ENCODE measurements around the gene NMT1. TPM values are rescaled to one million over a fixed set of nuclear protein-coding genes. Genes with fewer than 3 reads are reported as not detected.

Gene NMT1
- total and polyA plus RNA-seq, 2 of the 13 experiments (the other 11 are each of a cell fraction or from before 2014, with no cell fraction given): 75.7 to 142 TPM

DNA sequence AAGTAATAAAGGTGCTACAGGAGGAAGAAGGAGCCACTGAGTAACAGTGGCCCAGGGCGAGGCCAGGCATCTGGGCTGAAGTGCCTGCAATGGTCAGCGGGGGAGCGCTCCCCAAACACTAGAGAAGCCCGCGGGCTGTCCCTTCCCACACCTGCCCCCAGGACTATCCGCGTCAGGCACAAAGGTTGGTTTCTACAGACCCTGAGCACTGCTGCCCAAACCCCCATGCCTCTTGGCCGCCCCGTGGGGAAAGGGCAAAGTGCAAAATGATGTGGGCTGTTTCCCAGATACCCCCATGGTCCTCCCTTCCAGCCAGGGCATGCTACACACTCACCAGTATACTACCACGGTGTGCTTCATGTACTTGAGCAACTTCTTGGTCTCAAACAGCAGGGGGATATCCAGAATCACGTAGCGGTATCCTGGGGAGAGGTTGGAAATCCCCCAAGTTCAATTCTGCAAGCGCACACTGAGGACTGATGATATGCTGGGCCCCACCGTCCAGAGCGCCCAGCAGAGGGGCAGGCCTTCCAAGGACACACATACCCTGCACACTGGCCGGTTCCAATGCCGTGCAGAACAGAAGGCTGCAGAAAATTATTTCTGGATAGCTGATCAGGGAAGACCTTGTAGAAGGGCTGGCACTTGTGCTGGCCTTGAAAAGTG is 31.2 kb upstream of the NMT1 start (continued):
- TF ChIP-seq ZNF451 (CRISPR knock-in tag; IDR thresholded peaks at IDR 0.05) (no peak), MAF1 (CRISPR knock-in tag; IDR thresholded peaks at IDR 0.05; ENCODE audit: borderline replicate concordance) (no peak), ZMYM2 (CRISPR knock-in tag; IDR thresholded peaks at IDR 0.05) (0 out of 2 replicates have a peak, but pooled peaks have one; percentile 7), ZNF556 (CRISPR knock-in tag; IDR thresholded peaks at IDR 0.05; ENCODE audit: borderline replicate concordance) (no peak)
- TF ChIP-seq, protein P1, sequence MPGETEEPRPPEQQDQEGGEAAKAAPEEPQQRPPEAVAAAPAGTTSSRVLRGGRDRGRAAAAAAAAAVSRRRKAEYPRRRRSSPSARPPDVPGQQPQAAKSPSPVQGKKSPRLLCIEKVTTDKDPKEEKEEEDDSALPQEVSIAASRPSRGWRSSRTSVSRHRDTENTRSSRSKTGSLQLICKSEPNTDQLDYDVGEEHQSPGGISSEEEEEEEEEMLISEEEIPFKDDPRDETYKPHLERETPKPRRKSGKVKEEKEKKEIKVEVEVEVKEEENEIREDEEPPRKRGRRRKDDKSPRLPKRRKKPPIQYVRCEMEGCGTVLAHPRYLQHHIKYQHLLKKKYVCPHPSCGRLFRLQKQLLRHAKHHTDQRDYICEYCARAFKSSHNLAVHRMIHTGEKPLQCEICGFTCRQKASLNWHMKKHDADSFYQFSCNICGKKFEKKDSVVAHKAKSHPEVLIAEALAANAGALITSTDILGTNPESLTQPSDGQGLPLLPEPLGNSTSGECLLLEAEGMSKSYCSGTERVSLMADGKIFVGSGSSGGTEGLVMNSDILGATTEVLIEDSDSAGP (CRISPR knock-in tag; IDR thresholded peaks at IDR 0.05; ENCODE audit: borderline replicate concordance): peak; percentile 30; the same call in 1 of the 2 replicates

DNA sequence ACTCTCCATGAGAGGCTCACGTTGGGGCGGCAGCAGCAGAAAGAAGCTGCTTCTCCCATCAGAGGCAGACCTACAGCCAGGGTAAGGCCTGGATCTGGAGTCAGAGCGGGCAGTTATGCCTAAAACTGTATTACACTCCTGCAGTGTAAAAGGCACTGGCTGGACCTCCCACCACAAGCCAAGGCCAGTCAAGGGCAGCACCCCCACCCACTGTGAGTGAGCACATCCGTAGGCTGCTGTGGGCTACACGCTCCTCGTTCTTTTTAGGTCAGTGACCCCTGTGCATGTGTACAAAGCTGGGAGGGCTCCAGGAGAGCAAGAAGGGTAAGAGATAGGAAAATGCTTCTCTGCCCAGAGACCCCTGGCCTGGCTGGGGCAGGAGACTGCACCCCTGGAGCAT is 30.4 kb upstream of the NMT1 start:
- no peaks in the 10 kb centered on the region for H3K79me2 ChIP-seq (ENCODE audit: insufficient read depth, low read length)
- FAIRE-seq: peak; percentile 87
- H3K4me2 ChIP-seq (ENCODE audit: low read depth, low read length): peak overlapping the region; percentile 16
- 46% methylated on average over 4 of the region's 6 CpGs for WGBS (ENCODE audit: low lambda C conversion rate)
- H3K27me3 ChIP-seq (ENCODE audit: control insufficient read depth in 1 of 2, insufficient read depth in 2 of 2, low read length in 2 of 2): no peaks in the 10 kb centered on the region
- peak overlapping the region; percentile 55 for H3K27ac ChIP-seq (ENCODE audit: extremely low read length, insufficient read depth, low read length)
- peak; percentile 61 for DNase-seq (ENCODE audit: low spot score)
- peaks cover 31% of the 10 kb centered on the region for H3K4me1 ChIP-seq (ENCODE audit: insufficient read depth, low read length)
- ATAC-seq: peak; percentile 90
- in situ Hi-C loops (cut with HindIII; ENCODE audit: extremely low pct_ligation_motif_present, low pct_unique_long_range_greater_than_20kb): no loop called here
- intact Hi-C loops (cut with micrococcal nuclease; ENCODE audit: unreplicated experiment): no loop called here
- ChIA-PET POLR2A (interaction anchor here (1.8 kb wide), 1 partner anchor 16 kb away, joined by 4 read pairs; no protein-coding TSS in a partner anchor), CTCF (ENCODE audit: low intra/inter-chr PET ratio, low total read pairs) (no interaction called here)
- no peak overlapping the region for H2AFZ ChIP-seq (ENCODE audit: low read length)
- no peaks in the 10 kb centered on the region for H3K9me3 ChIP-seq (ENCODE audit: low read length)
- BruUV-seq (replicated peaks): no TSS peak
- peaks cover 7 to 39% of the 10 kb centered on the region in 2 experiments; a peak in 4 of 5 replicates for H3K36me3 ChIP-seq (replicated peaks in 1 of 2; ENCODE audit: control insufficient read depth in 1 of 2, insufficient read depth in 2 of 2, low read length in 2 of 2)
- H3K9ac ChIP-seq (ENCODE audit: insufficient read depth, low read depth, low read length): no peak overlapping the region
- no peak overlapping the region for H3K4me3 ChIP-seq (replicated peaks in 1 of 3; ENCODE audit: insufficient read depth in 1 of 3, low read depth in 2 of 3, low read length in 3 of 3)
- H4K20me1 ChIP-seq (ENCODE audit: insufficient read depth, low read length): no peaks in the 10 kb centered on the region
- TF ChIP-seq ZNF788 (CRISPR knock-in tag; IDR thresholded peaks at IDR 0.05; ENCODE audit: borderline replicate concordance) (no peak), GATAD2A (CRISPR knock-in tag; IDR thresholded peaks at IDR 0.05) (peak; percentile 77), RXRB (CRISPR knock-in tag; IDR thresholded peaks at IDR 0.05; ENCODE audit: borderline replicate concordance) (peak; percentile 97), ZNF263 (CRISPR knock-in tag; IDR thresholded peaks at IDR 0.05) (peak; percentile 55), SOX6 (IDR thresholded peaks at IDR 0.05) (no peak), SOX6 (CRISPR knock-in tag; IDR thresholded peaks at IDR 0.05) (peak; percentile 42), RFXAP (CRISPR knock-in tag; IDR thresholded peaks at IDR 0.05; ENCODE audit: borderline replicate concordance) (peak; percentile 52; the same call in 1 of the 2 replicates), ZMYM4 (CRISPR knock-in tag; IDR thresholded peaks at IDR 0.05) (peak; percentile 37; the same call in 1 of the 2 replicates), CC2D1A (CRISPR knock-in tag; IDR thresholded peaks at IDR 0.05) (no peak), SOX13 (IDR thresholded peaks at IDR 0.05) (no peak), SOX13 (CRISPR knock-in tag; conservative IDR thresholded peaks at IDR 0.05 in 1 of 2, IDR thresholded peaks at IDR 0.05 in 1 of 2) (peak in 1 of 2 experiments; percentile 20; a peak in 1 of 4 replicates), ZFY (CRISPR knock-in tag; IDR thresholded peaks at IDR 0.05) (peak; percentile 38; the same call in 1 of the 2 replicates)
- TF ChIP-seq, protein P2, sequence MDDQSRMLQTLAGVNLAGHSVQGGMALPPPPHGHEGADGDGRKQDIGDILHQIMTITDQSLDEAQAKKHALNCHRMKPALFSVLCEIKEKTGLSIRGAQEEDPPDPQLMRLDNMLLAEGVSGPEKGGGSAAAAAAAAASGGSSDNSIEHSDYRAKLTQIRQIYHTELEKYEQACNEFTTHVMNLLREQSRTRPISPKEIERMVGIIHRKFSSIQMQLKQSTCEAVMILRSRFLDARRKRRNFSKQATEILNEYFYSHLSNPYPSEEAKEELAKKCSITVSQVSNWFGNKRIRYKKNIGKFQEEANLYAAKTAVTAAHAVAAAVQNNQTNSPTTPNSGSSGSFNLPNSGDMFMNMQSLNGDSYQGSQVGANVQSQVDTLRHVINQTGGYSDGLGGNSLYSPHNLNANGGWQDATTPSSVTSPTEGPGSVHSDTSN (CRISPR knock-in tag; IDR thresholded peaks at IDR 0.05; ENCODE audit: borderline replicate concordance): no peak

Data from HepG2 (cell line).